GM19372 (cell line): ENCODE data around the gene MGAT5B.

Experiments used
- ATAC-seq: cut with Tn5 transposase; IDR thresholded peaks from one replicate; pipeline ENCODE4 v1.9.1; 2021; ENCODE audit warnings: mild to moderate bottlenecking, low read depth, moderate library complexity; ENCODE audit not compliant: unreplicated experiment

Gene MGAT5B

DNA sequence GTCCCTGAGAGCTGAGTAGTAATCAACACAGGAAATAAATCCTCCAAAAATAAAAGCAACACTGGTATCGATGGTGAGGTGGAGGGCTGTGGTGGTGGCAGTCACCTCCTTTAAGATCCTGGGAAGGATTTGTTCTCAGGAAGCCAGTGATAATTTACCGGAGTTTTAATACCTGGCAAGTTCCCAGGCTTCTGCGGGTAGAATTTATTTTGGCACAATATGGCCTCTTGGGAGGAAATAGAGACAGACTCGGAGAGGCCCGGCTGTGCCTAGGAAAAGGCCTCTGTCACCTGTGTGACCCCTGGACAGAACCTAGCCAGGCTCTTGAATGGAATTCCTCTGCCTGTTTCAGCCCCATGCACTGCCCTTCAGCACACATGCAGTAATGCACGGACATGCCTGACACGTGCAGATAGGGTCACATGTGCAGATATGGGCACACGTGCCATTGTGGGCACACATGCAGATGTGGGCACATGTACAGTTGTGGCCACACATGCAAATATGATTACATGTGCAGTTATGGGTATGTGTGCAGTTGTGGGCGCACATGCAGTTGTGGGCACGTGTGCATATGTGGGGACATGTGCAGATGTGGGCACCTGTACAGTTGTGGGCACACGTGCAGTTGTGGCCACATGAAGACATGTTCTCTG, 33.5 kb downstream of the MGAT5B start:
- ATAC-seq: no peak

DNA sequence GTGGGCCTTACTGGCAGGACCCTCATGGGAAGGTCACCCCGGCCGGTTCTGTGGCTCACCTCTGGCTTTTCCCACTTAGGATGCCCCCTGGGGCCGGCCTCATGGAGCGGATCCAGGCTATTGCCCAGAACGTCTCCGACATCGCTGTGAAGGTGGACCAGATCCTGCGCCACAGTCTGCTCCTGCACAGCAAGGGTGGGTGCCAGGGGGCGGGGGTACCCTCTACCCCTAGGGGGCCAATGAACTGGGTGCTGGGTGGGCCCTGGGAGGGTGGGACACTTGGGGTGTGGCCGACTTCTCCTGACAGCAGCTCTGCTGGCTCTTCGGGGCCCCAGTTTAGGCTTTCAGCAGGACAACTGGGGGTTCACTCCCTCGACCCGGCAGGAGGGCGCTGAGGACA, 34.3 kb downstream of the MGAT5B start:
- ATAC-seq: no peak

DNA sequence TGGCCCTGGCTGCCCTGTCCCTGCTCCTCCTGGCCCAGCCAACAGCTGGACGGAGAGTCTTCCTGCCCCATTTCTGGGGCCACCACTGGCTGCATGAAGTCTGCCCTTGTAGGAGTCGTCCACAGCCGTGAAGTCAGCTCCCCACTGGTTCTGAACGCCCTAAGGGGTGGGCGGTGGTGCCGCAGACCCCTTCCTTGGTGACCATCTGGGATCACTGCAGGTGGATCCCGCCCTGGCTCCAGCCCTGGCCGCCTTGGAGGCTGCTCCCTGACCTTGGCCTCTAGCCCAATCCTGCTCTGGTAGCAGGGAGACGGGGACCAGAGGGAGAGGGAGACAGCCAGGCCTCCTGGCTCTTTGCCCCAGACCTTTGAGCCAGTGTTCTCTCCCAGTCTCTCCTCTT, 35.4 kb downstream of the MGAT5B start:
- no peak for ATAC-seq

DNA sequence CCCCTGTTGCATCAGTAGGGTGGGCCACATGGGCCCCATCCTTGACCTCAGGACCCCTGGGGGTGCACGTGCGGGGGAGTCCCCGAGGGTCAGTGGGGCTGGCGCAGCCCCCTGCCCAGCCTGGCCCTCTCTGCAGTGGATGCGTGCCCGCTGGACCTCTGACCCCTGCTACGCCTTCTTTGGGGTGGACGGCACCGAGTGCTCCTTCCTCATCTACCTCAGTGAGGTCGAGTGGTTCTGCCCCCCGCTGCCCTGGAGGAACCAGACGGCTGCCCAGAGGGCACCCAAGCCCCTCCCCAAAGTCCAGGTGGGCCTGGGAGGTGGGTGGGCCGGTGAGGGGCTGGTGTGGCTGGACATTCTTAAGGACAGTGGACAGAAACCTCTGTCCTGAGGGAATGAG, 35.9 kb downstream of the MGAT5B start:
- ATAC-seq: no peak

DNA sequence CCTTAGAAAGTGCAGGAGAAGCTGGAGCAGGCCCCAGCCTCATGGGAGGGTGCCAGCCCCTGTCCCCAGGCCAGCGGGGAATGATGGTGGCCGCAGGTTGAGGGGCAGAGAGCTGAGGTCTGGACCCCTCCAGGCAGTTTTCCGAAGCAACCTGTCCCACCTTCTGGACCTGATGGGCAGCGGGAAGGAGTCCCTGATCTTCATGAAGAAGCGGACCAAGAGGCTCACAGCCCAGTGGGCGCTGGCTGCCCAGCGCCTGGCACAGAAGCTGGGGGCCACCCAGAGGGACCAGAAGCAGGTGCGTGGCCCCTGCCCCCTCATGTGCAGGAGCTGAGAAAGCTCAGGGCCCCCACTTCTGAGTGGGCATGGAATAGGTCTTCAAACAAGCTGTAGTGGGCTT, 36.8 kb downstream of the MGAT5B start:
- ATAC-seq: no peak

DNA sequence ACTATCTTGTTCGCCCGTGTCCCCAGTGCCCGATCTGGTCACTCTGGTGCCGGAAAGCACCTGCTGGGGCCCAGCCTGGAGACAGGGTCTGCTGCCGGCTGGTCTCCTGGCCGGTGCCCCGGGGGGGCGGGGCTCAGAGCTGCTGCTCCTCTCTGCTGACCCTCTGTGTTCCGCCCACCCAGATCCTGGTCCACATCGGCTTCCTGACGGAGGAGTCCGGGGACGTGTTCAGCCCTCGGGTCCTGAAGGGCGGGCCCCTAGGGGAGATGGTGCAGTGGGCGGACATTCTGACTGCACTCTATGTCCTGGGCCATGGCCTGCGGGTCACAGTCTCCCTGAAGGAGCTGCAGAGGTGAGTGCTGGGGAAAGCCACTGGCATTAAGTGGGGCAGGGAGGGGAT, 37.6 kb downstream of the MGAT5B start:
- no peak for ATAC-seq

DNA sequence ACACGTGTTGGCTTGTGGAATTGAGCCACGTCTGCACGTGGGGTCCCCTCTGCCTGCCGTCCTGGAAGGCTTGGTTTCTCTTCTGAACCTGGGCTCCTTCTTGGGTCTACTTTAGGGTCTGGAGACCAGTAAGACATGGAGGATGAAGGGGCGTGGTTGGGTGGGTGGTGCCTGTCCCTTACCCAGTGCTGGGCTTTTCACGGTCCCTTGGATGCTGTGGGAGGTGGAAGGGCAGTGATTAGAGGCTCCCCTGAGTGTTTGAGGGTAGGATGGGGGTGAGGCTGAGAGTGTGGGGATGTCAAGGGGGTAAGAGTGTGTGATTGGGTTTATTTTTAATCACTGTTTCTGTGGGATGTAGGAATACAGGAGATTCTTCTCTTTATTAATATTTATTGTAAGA, 38.3 kb downstream of the MGAT5B start:
- no peak for ATAC-seq

DNA sequence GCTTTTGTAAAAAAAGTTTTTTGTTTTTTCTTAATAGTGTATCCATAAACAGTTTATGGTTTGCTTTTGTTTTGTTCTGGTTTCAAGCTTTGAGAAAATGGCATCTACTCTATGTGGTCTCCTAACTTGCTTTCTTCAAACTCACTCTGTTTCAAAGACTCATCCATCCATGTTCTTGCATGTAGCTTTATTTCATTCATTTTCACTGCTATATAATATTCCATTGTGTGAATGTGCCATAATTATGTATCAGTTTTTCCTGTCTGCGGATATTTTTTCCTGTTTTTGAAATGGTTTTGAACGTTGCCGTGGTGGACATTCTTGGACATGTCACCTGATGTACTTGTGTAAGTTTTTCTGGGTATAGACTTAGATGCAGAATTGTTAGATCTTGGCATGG, 39.1 kb downstream of the MGAT5B start:
- no peak for ATAC-seq

DNA sequence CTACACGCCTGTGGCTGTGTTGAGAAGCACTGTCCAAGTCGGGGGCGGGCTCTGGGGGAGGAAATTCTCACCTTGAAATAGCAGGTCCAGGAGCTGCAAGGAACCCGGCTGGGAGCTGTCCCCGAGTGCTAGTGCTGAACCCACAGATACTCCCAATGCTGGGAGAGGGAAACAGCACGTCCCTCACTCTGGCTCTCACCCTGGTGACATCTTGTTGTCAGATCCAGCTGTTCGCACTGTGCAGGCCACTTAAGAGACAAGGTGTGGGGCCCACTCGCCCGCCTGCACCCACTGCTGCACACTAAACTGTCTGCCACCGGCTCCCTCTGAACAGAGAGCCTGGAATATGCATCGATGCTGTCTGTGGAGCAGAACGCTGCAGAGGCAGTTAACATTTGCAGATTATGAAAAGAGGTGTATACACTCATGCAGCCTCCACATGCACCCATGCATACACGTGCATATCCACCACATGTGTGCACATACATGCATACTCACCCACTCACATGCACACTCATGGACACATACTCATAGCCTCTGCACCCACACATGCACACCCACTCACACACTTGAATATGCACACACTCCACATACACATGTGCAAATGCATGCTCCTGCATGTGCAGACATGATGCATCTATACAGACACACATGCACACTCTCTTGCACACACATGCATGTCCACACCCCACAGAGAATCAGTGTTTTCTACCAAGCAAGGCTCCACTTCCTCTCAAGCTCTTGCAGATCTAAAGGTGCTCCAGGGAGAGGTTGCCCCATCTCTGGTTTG, 42.0 kb downstream of the MGAT5B start:
- ATAC-seq: no peak

DNA sequence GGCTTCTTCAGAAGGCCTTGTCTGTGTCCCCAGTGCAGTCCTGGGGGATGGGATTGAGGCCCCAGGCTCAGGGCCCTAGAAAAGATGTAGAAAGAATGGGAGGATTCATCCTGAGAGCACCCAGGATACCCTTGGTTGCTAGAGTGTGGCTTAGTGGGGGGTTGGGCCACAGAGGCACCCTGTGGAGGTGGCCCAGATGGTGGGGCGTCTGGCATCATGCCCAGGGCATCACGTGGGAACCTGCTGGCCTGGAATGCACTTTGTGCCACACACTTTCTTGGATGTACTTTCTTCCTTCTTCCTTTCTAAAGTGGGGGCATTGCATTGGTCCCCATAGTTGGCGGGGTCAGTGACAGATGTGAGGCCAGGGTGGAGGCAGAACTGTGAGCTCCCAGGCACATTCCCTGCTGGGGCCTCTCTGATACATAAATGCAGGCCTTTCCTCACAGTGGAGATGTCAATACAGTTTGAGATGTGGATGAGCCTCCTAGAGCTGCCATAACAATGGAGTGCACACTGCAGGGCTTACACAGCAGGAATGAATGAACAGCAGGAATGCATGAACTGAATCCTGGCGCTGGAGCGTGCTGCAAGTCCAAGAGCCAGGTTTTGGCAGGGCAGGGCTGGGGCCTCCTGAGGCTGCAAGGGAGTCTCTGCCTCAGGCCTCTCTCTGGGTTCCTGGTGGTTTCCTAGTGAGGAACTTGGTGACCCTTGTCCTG, 43.3 kb downstream of the MGAT5B start:
- no peak for ATAC-seq

DNA sequence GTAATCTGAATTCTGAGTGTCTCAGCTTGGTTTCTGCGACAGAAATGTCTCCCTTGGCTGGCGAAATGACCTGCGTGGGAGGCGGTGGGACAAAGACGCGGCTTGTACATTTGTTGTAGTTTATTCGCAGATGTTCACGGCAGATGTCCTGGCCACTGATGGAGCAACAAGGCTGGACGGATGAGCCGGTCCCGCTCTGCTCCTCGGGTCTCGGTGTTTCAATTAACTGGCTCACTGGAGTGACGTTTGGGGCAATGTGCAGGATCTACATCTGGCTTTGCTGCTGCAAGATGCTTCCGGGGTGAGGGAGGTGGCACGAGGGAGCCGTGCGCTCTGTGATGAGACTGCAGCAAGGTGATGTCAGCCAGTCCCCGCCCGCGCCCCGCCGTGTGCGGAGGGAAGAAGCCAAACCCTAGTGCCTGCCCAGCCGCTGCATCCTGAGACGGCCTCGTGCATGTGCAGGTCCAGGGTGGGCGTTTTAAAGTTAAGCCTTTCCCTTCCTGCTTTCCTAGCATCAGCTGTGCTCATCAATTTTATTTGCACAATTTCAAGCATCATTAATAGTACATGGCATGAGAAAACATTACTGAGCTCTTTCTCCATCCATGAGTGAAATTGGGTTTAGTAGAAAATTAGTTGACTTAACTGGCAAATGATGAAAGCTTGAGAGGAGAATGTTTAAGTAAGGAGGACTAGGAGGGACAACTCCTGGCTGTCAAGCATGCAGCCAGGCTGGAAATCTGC, 44.4 kb downstream of the MGAT5B start:
- ATAC-seq: no peak

DNA sequence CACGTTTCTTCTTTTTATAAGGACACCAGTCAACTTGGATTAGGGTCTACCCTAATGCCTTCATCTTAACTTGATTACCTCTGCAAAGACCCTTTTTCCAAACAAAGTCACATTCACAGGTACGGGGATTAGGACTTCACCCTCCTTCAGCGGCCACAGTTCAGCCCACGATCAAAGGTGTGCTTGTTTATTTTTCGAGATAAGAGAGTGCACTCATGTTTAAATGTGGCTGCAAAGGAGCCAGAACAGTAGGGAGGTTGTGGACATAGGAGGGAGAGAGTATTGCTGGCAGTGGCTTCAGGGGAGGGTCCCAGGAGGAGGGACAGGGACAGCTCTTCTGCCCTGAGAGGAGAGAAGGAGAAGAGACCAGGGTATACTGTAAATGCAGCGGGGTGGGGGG, 46.7 kb downstream of the MGAT5B start:
- no peak for ATAC-seq

DNA sequence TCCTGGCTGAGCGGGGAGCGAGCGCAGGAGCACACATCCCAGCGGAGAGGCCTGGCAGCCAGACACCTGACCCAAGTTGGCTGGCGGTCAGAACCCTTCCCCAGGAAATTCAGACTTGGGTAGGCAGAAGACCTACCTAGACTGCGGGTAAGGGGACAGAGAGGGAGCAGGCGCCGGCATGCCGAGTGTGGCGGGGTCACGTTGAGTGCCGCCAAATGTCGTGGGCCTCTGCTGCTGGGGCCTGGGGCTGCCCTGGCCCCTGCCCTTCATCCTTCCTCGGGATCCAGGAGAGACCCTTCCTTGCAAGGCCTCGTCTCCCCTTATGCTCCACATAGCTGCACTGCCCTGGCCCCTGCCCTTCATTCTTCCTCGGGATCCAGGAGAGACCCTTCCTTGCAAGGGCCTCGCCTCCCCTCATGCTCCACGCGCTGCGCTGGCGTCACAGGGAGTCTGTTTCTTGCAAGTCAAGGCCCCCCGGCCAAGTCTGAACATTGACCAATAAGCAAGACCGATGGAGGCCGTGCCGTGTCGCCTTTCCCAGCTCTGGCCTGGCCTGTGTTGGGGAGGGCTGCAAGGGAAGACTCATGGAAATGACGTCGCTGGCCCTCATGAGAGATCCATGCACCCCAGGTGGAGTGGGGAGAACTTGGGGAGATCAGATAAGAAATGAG, 47.8 kb downstream of the MGAT5B start:
- ATAC-seq: no peak

DNA sequence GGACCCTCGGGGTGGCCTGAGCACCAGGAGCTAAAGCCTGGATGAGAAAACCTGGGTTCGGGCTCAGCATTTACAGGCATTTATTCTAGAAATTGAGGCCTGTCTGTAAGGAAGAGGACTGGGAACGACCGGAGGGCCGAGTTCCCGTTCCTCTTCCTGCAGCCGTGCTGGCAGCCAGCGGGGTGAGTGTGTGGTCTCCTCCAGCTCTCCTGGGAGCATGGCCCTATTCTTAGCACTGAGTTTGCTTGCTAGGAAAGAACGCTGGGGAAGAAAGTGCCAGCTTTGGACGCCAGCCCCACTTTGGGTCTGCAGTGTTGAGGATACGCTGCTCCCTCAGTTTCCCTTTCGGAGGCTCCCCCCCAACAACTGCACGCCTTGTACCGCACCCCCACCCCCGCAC, 49.6 kb downstream of the MGAT5B start:
- no peak for ATAC-seq

DNA sequence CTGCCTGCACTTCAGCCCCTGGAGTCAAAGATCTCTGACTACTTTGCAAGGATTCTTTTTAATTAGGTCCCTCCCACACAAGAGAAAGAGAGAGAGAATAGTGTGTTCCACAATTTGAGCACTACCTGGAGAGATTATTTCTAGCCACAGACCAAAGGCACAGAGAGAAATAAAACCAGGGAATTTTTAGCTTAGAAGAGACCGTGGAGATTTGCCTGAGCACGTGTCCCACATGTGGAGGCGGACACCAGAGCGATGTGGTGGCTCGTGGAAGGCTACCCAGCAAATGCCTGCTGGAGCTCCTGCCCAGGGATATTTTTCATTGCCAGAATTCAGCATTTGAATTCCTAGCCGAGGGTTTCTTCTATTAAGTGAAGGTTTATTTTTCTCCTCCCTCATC, 50.6 kb downstream of the MGAT5B start:
- ATAC-seq: no peak

DNA sequence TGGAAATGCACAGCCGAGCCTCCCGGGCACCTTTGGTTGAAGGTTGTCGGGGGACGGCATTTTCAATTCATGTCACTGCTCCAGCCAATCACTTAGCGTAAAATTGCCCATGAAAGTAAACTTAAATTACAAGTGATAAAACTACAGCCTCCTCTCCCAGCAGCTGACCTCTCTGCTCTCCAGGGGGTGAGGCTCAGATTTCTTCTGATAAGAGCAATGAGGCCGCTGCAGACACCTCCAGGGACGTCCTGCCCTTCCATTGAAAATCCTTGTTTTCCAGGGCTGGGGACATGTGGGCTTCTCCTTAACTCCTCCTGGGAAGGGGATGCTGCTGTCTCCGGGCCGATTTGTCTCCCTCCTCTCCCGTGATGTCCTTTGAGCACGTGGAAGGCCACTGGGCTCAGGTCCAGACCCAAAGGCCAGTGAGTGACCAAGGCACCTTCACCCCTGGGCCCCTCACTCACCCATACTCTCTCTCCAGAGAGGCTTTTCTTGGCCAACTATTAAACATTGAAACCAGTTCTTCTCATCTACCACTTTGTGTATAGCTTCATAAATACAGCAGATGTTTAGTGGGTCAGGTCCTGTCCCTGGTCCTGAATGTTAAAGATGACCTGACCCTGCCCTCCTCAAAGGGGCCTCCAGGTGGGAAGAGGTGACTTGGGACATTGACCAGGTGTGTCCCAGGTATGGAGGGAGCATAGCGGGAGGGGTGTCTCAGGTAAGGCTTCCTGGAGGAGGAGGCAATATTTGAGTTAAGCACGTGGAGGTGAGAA, 52.3 kb downstream of the MGAT5B start:
- ATAC-seq: no peak

DNA sequence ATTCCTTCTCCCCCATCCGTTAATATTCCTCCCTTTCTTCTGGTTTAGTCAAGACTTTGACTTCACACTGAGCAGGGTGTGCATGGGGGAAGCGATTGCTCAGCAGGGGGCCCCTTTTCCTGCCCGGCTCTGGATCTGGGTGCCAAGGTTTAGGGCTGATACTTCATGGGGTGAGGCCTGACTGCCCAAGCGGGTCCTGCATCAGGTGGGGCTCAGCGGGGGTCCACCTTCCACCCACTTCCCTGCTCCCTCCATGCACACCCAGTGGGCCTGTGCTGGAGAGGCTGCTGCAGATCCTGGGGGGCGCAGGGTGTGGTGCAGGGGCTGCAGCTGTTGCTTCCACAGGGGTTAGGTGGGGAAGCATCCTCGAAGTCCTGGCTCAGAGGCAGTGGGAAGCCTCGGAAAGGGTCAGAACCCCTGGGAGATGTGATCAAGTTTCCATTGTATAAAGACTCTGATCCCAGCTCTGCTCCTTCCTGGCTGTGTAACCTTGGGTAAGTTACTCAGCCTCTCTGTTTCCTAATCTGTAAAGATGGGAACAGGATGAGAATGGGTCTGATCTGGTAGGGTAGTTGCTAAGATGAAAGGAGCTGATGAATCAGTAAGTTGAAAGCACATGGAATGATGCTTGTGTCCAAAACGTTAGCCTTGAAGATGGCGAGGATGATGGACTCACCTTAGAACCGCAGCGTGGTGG, 53.3 kb downstream of the MGAT5B start:
- ATAC-seq: no peak

DNA sequence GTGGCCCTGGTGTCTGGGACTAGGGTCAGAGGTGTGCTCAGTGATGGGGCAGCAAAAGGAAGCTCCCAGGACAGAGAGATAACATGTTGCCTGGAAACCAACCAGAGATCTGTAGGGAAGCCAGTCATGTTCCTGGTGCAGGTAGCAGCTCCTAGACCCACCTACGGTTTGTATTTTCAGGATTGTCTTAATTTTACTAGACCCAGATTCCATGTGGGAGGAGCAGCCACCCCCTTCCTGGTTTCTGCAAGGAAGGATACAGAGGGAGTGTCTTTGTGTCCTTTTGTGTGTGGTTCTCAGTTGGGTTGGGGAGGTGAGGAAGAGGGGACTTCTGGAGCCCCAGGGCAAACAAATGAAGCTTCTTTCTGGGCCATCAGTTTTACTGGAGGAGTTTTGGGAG, 53.9 kb downstream of the MGAT5B start:
- no peak for ATAC-seq

DNA sequence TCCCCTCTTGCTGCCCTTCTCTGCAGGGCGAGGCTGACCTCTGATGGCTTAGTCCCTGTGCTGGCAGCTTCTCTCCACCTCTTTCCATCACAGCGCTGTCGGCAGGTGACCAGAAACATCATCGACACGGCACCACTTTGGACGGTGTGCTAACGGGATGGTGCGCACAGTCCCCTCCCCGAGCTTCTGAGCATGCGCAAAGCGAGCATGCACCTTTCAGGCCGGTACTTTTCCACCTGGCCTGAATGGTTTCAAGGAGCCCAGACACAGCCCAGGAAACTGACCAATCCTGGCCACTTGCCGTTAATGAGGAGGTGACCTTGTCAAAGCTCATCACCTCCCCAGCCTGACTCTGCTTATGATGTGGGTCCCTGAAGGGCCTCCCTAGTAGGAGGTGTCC, 54.8 kb downstream of the MGAT5B start:
- no peak for ATAC-seq
